Measurements from ENCODE around the gene GGT5.

GGT5 gene

GRCh38 chr22:24189249-24190158, 55.4 kb downstream of the GGT5 start:
- no peak overlapping the region for H3K4me3 ChIP-seq (replicated peaks; ENCODE audit: insufficient read depth, low read length)
- peak in 1 of 2 experiments; percentile 63 for DNase-seq (ENCODE audit: low read depth in 1 of 2, low spot score in 1 of 2)
- no peak for TF ChIP-seq POLR2AphosphoS5 (IDR thresholded peaks at IDR 0.05; ENCODE audit: low read depth)
- TF ChIP-seq CTCF (IDR thresholded peaks at IDR 0.05; ENCODE audit: insufficient read depth, low read length), result peak; percentile 92
- H3K27me3 ChIP-seq (ENCODE audit: insufficient read depth, poor library complexity, severe bottlenecking), result no peaks in the 10 kb centered on the region
- no peak overlapping the region for H3K27ac ChIP-seq (replicated peaks)

GRCh38 chr22:24188705-24189248, 56.1 kb downstream of the GGT5 start:
- no peak for TF ChIP-seq POLR2AphosphoS5 (IDR thresholded peaks at IDR 0.05; ENCODE audit: low read depth)
- no peak for TF ChIP-seq GABPA (IDR thresholded peaks at IDR 0.05; ENCODE audit: low read depth)
- no peaks in the 10 kb centered on the region for H3K27me3 ChIP-seq (ENCODE audit: insufficient read depth, poor library complexity, severe bottlenecking)
- no peak for DNase-seq (ENCODE audit: low read depth in 1 of 2, low spot score in 1 of 2)
- no peak overlapping the region for H3K27ac ChIP-seq (replicated peaks)
- no peak overlapping the region for H3K4me3 ChIP-seq (replicated peaks; ENCODE audit: insufficient read depth, low read length)

GRCh38 chr22:24187731-24188644, 56.9 kb downstream of the GGT5 start:
- no peak for DNase-seq (ENCODE audit: low read depth in 1 of 2, low spot score in 1 of 2)
- TF ChIP-seq POLR2AphosphoS5 (IDR thresholded peaks at IDR 0.05; ENCODE audit: low read depth) (no peak), SPI1 (IDR thresholded peaks at IDR 0.05; ENCODE audit: borderline replicate concordance, low read depth) (no peak), GABPA (IDR thresholded peaks at IDR 0.05; ENCODE audit: low read depth) (no peak), REST (IDR thresholded peaks at IDR 0.05; ENCODE audit: insufficient replicate concordance, low read depth) (no peak), CTCF (IDR thresholded peaks at IDR 0.05; ENCODE audit: insufficient read depth, low read length) (no peak)
- no peak overlapping the region for H3K27ac ChIP-seq (replicated peaks)
- H3K27me3 ChIP-seq (ENCODE audit: insufficient read depth, poor library complexity, severe bottlenecking), result no peaks in the 10 kb centered on the region
- H3K4me3 ChIP-seq (replicated peaks; ENCODE audit: insufficient read depth, low read length), result no peak overlapping the region

- H3K27me3 ChIP-seq (ENCODE audit: insufficient read depth, poor library complexity, severe bottlenecking), result no peaks in the 10 kb centered on the region
- DNase-seq (ENCODE audit: low read depth in 1 of 2, low spot score in 1 of 2), result no peak
- no peak for TF ChIP-seq REST (IDR thresholded peaks at IDR 0.05; ENCODE audit: insufficient replicate concordance, low read depth)
- H3K4me3 ChIP-seq (replicated peaks; ENCODE audit: insufficient read depth, low read length), result no peak overlapping the region
- H3K27ac ChIP-seq (replicated peaks), result no peak overlapping the region
Observed at GRCh38 chr22:24186892-24187670, 57.8 kb downstream of the GGT5 start.

Measured in HL-60 (cell line).